Endothelial cell of umbilical vein (primary cell): ENCODE data around the gene EDEM3. TPM values are rescaled to one million over a fixed set of nuclear protein-coding genes. Genes with fewer than 3 reads are reported as not detected.

Experiments
- BruUV-seq: library from RNA; stranded (reverse); fragments of 400-500 nt; replicated peaks from 2 replicates; lab custom pipeline; 2021; lab: Mats Ljungman, UMichigan
- CTCF ChIA-PET: fragments of 300-600, 350-600 bp; sonication (Branson Sonifier 250); formaldehyde crosslinking; loops from one replicate; lab custom pipeline; 2021; ENCODE audit warnings: antibody characterized with exemption, inconsistent platforms; lab: Charles Lee
- POLR2A ChIA-PET: fragments of 300-600, 350-600 bp; sonication (Branson Sonifier 250); formaldehyde crosslinking; loops from one replicate; lab custom pipeline; 2021; ENCODE audit warnings: antibody characterized with exemption, inconsistent platforms; lab: Charles Lee
- DNase-seq: peaks from one replicate; pipeline ENCODE4 v3.0.0-alpha.2; 2011; ENCODE audit warnings: low read depth, low spot score
- FAIRE-seq: peaks from 2 replicates; lab custom pipeline; 2011; peaks lifted over from hg19 to GRCh38; lab: Jason Lieb, UNC
- H2AFZ ChIP-seq: 2 replicates; pipeline ENCODE4 v1.6.0; 2012; ENCODE audit warnings: low read depth, low read length, control low read depth, inconsistent platforms
- H3K27ac ChIP-seq: 2 replicates; pipeline ENCODE4 v1.5.1; 2011; ENCODE audit warnings: low read depth, mild to moderate bottlenecking, control low read depth, low read length, moderate library complexity; ENCODE audit not compliant: insufficient read depth
- H3K27me3 ChIP-seq, 2 experiments: 2 replicates each; pipeline versions ENCODE4 v1.6.0 to v1.6.1; 2011; ENCODE audit warnings: low read length in 2 of 2, mixed read lengths in 1 of 2; ENCODE audit not compliant: control insufficient read depth in 2 of 2, insufficient read depth in 2 of 2
- H3K36me3 ChIP-seq, 2 experiments: 2 replicates in 1 of 2; 3 replicates in 1 of 2; pipeline ENCODE4 v1.5.1; 2011; ENCODE audit warnings: low read length in 2 of 2, mild to moderate bottlenecking in 1 of 2, moderate library complexity in 1 of 2; ENCODE audit not compliant: control insufficient read depth in 2 of 2, insufficient read depth in 2 of 2; ENCODE audit errors: extremely low read depth in 1 of 2
- H3K4me1 ChIP-seq: 3 replicates; pipeline ENCODE4 v1.5.1; 2011; ENCODE audit warnings: mild to moderate bottlenecking, low read length; ENCODE audit not compliant: control insufficient read depth, insufficient read depth; ENCODE audit errors: extremely low read depth
- H3K4me2 ChIP-seq: 2 replicates; pipeline ENCODE4 v1.6.1; 2011; ENCODE audit warnings: low read length, control low read depth, mixed read lengths; ENCODE audit not compliant: insufficient read depth
- H3K4me3 ChIP-seq, 3 experiments: fragments of 200-600 bp in 1 of 3; sonication (generic), shearing (Covaris generic) in 1 of 3; replicated peaks in 1 of 3; 2 replicates each; pipeline ENCODE4 v1.5.1; 2011 to 2016; ENCODE audit warnings: control low read depth in 3 of 3, low read length in 3 of 3, mild to moderate bottlenecking in 2 of 3, inconsistent platforms in 1 of 3, low read depth in 1 of 3, moderate library complexity in 1 of 3; ENCODE audit not compliant: insufficient read depth in 1 of 3
- H3K79me2 ChIP-seq: 2 replicates; pipeline ENCODE4 v1.6.0; 2012; ENCODE audit warnings: low read length, inconsistent platforms; ENCODE audit not compliant: control insufficient read depth, insufficient read depth
- H3K9ac ChIP-seq: replicated peaks from 2 replicates; pipeline ENCODE3; 2011; ENCODE audit warnings: low read length, control low read depth; ENCODE audit not compliant: insufficient read depth; ENCODE audit errors: extremely low read depth
- H3K9me1 ChIP-seq: replicated peaks from 3 replicates; pipeline ENCODE4 v1.6.0; 2011; ENCODE audit warnings: mild to moderate bottlenecking, low read length; ENCODE audit not compliant: control insufficient read depth, insufficient read depth; ENCODE audit errors: extremely low read depth
- H3K9me3 ChIP-seq: replicated peaks from 2 replicates; pipeline ENCODE4 v1.5.1; 2012; ENCODE audit warnings: low read length, inconsistent platforms; ENCODE audit not compliant: control insufficient read depth, insufficient read depth
- H4K20me1 ChIP-seq: replicated peaks from 2 replicates; pipeline ENCODE3; 2011; ENCODE audit warnings: mild to moderate bottlenecking, low read length; ENCODE audit not compliant: control insufficient read depth, insufficient read depth; ENCODE audit errors: extremely low read depth
- CTCF ChIP-seq, 2 donors: IDR thresholded peaks; 1 replicate in 1 of 2; 2 replicates in 1 of 2; pipeline ENCODE4 v1.5.1; 2011; ENCODE audit warnings: low read length in 2 of 2, mild to moderate bottlenecking in 2 of 2, moderate library complexity in 2 of 2, control low read depth in 1 of 2, inconsistent platforms in 1 of 2, low read depth in 1 of 2; ENCODE audit not compliant: insufficient read depth in 1 of 2; ENCODE audit errors: extremely low read depth in 1 of 2
- EZH2 ChIP-seq: IDR thresholded peaks from 2 replicates; pipeline ENCODE4 v1.6.1; 2012; ENCODE audit warnings: borderline replicate concordance, low read depth, mild to moderate bottlenecking, moderate library complexity, low read length, inconsistent platforms; ENCODE audit not compliant: severe bottlenecking
- FOS ChIP-seq: IDR thresholded peaks from 2 replicates; pipeline ENCODE4 v1.6.1; 2011; ENCODE audit warnings: mild to moderate bottlenecking, low read length, moderate library complexity, borderline replicate concordance; ENCODE audit not compliant: insufficient read depth
- GATA2 ChIP-seq: IDR thresholded peaks from 2 replicates; pipeline ENCODE4 v1.7.0; 2011; ENCODE audit warnings: low read depth, mild to moderate bottlenecking, moderate library complexity, mixed read lengths, low read length; ENCODE audit not compliant: insufficient read length, insufficient read depth
- JUN ChIP-seq: IDR thresholded peaks from 2 replicates; pipeline ENCODE4 v1.6.1; 2011; ENCODE audit warnings: borderline replicate concordance, low read depth; ENCODE audit not compliant: insufficient read length, insufficient read depth
- MAX ChIP-seq: IDR thresholded peaks from 2 replicates; pipeline ENCODE4 v1.6.1; 2011; ENCODE audit not compliant: insufficient read depth, insufficient read length
- MYC ChIP-seq: IDR thresholded peaks from one replicate; pipeline ENCODE4 v1.6.1; 2011; ENCODE audit warnings: mild to moderate bottlenecking, low read depth, low read length
- POLR2A ChIP-seq: IDR thresholded peaks from 2 replicates; pipeline ENCODE4 v1.6.1; 2012; ENCODE audit warnings: low read depth, mild to moderate bottlenecking, control low read depth, low read length
- POLR2AphosphoS5 ChIP-seq: IDR thresholded peaks from 2 replicates; pipeline ENCODE4 v1.6.1; 2012; ENCODE audit warnings: low read depth, mild to moderate bottlenecking, control low read depth, low read length, moderate library complexity; ENCODE audit not compliant: insufficient read depth
- dilution Hi-C: fragments of 300-500 bp; cut with MboI; formaldehyde crosslinking; loops from one replicate; pipeline ENCODE4 v1.15.0; 2019; ENCODE audit warnings: low sequenced_read_pairs; ENCODE audit not compliant: extremely low pct_ligation_motif_present
- intact Hi-C: fragments of 100-400 bp; cut with micrococcal nuclease; formaldehyde crosslinking; loops from one replicate; pipeline ENCODE4 v1.10.0; 2022
- polyA plus RNA-seq, 4 experiments: library from polyadenylated mRNA; depleted of rRNA in 3 of 4; stranded (reverse) in 3 of 4; unstranded in 1 of 4; fragments of >200 nt; gene quantifications; 2 replicates each; pipeline versions ENCODE4 v1.2.1 to v1.2.3, GENCODE V29; 2011 to 2012; ENCODE audit warnings: missing spikeins in 1 of 4
- total RNA-seq: library from RNA; stranded (reverse); gene quantifications from 2 replicates; pipeline ENCODE4 v1.2.3, GENCODE V29; 2021

Gene EDEM3
- total and polyA plus RNA-seq, 2 donors (not counting 3 experiments of a cell fraction or from before 2014, with no cell fraction given): 6.6 to 26.3 TPM

GRCh38 chr1:184748740-184749139 is 5.9 kb downstream of the EDEM3 start:
- dilution Hi-C loops (no loop called here), intact Hi-C loops (no loop called here)
- H3K4me3 ChIP-seq: no peak overlapping the region
- no peak overlapping the region for H2AFZ ChIP-seq
- H4K20me1 ChIP-seq: no peaks in the 10 kb centered on the region
- FAIRE-seq (no peak), DNase-seq (no peak)
- H3K9ac ChIP-seq: no peak overlapping the region
- peaks cover 10% of the 10 kb centered on the region for H3K79me2 ChIP-seq
- CTCF ChIA-PET: interaction anchor here (1.2 kb wide), 1 partner anchor 32 kb away, joined by 3 read pairs; no protein-coding TSS in a partner anchor
- no peaks in the 10 kb centered on the region for H3K36me3 ChIP-seq
- POLR2A ChIA-PET: no interaction called here
- H3K9me3 ChIP-seq: no peaks in the 10 kb centered on the region
- TF ChIP-seq MYC (no peak), FOS (no peak), JUN (no peak), MAX (no peak), GATA2 (no peak), POLR2AphosphoS5 (no peak), POLR2A (no peak), EZH2 (no peak), CTCF (IDR thresholded peaks at IDR 0.05; ENCODE audit: extremely low read depth in 1 of 2, insufficient read depth in 1 of 2, low read depth in 1 of 2, low read length in 2 of 2) (no peak)
- BruUV-seq: no TSS peak
- H3K9me1 ChIP-seq: no peaks in the 10 kb centered on the region
- H3K27me3 ChIP-seq: no peaks in the 10 kb centered on the region
- peaks cover 11% of the 10 kb centered on the region for H3K4me1 ChIP-seq
- H3K4me2 ChIP-seq: no peak overlapping the region
- no peak overlapping the region for H3K27ac ChIP-seq
